GM18498 (cell line): ENCODE data around the gene FMN1.

Source experiments
- ATAC-seq: cut with Tn5 transposase; IDR thresholded peaks from one replicate; pipeline ENCODE4 v1.9.1; 2021; ENCODE audit warnings: mild to moderate bottlenecking, moderate library complexity; ENCODE audit not compliant: unreplicated experiment

The FMN1 gene

GRCh38 chr15:32743411-32744140 is 450.9 kb downstream of the FMN1 start:
- ATAC-seq = no peak

GRCh38 chr15:32739522-32740063 is 454.9 kb downstream of the FMN1 start:
- ATAC-seq = no peak

- no peak for ATAC-seq
These were observed 455.8 kb downstream of the FMN1 start for GRCh38 chr15:32738666-32739065.

GRCh38 chr15:32737304-32737703 is 457.2 kb downstream of the FMN1 start:
- ATAC-seq = no peak

GRCh38 chr15:32736701-32737061 is 457.8 kb downstream of the FMN1 start:
- ATAC-seq = no peak

GRCh38 chr15:32735989-32736700 is 458.4 kb downstream of the FMN1 start:
- ATAC-seq = no peak

GRCh38 chr15:32733281-32733680 is 461.2 kb downstream of the FMN1 start:
- no peak for ATAC-seq

- no peak for ATAC-seq
These were observed 461.8 kb downstream of the FMN1 start for GRCh38 chr15:32732574-32733157.

GRCh38 chr15:32730677-32731654 is 463.5 kb downstream of the FMN1 start:
- no peak for ATAC-seq

- no peak for ATAC-seq
These were observed 464.7 kb downstream of the FMN1 start for GRCh38 chr15:32729700-32730395.

- ATAC-seq = peak; percentile 93
These were observed 471.2 kb downstream of the FMN1 start for GRCh38 chr15:32723171-32723948.

- no peak for ATAC-seq
These were observed 472.4 kb downstream of the FMN1 start for GRCh38 chr15:32722136-32722535.

GRCh38 chr15:32721596-32721995 is 472.9 kb downstream of the FMN1 start:
- no peak for ATAC-seq

GRCh38 chr15:32718821-32719716 is 475.4 kb downstream of the FMN1 start:
- ATAC-seq = no peak

- ATAC-seq = no peak
These were observed 476.2 kb downstream of the FMN1 start for GRCh38 chr15:32718227-32718820.

GRCh38 chr15:32717426-32718226 is 476.9 kb downstream of the FMN1 start, which contains the start of gene GREM1:
Gene GREM1 (plus strand): TSS chr15:32718004. CDS start chr15:32730691, 12,687 bp downstream.
- no peak for ATAC-seq

GRCh38 chr15:32716915-32717425 is 477.5 kb downstream of the FMN1 start:
- no peak for ATAC-seq
